ENCODE results near the gene CARHSP1. TPM values are rescaled to one million over a fixed set of nuclear protein-coding genes. Genes with fewer than 3 reads are reported as not detected.

The CARHSP1 gene
- total and polyA plus RNA-seq, 2 of the 4 experiments (the other 2 are of a cell fraction), result 121 to 138 TPM

DNA sequence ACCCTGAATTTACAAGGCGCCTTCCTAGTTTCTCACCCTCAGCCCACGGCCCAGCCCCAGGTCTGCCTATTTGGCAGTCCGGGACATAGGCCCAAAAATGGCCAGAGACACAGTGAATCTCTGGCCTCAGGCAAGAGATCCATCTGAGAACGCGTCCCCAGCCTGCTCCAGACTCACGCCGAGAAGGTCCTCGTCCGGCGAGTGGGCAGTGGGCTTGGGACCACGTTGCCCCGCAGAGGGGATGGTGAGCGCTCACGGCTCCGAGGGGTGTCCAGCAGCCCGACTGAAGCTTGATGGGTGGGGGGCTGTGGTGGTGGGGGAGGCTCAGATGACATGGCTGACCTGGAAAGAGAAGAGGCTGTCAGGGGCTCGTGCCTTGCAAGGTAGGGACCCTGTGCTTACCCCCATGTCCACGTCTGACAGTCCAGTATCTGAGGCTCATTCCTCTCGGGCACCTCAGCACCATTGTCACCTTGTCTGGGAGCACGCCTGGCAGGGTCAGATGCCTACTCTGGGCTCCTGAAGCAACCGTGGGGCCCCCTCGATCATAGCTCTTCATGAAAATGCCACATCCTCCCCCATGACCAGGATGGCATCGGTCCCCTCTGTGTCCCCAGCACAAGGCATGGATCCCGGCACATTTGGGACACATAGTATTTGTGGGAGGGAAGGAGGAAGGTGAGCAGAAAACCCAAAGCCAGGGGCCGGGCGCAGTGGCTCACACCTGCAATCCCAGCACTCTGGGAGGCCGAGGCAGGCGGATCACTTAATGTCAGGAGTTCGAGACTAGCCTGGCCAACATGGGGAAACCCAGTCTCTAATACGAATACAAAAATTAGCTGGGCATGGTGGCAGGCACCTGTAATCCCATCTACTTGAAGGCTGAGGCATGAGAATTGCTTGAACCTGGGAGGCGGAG lies 9.6 kb downstream of the CARHSP1 start (continued):
- TF ChIP-seq RCOR1 (IDR thresholded peaks at IDR 0.05; ENCODE audit: insufficient replicate concordance, low read length), result no peak
- TF ChIP-seq CHD1 (IDR thresholded peaks at IDR 0.05; ENCODE audit: low read depth, low read length), result no peak

DNA sequence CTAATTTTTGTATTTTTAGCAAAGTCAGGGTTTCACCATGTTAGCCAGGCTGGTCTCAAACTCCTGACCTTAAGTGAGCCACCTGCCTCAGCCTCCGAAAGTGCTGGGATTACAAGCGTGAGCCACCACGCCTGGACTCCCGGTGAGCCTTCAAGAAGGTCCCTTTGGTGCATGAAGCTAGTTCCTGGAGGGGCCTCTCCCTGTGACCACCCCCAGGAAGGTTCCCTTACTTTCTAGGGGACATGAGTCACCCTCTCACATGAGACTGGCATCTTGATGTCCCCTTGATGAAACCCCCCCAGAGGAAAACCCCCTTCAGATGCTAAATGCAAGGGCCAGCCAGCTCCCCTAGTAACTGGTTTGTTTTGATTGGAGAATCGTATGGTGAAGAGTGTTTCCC lies 12.8 kb downstream of the CARHSP1 start:
- dilution Hi-C loops (cut with HindIII; ENCODE audit: low sequenced_read_pairs, unreplicated experiment), result no loop called here
- Histone ChIP-seq H3K79me1 (ENCODE audit: low read depth in 1 of 2, low read length in 2 of 2) (peaks cover 22 to 78% of the 10 kb centered on the region in 2 experiments; a peak in 3 of 4 replicates), H4K20me1 (ENCODE audit: insufficient read depth, low read length) (peaks cover 64% of the 10 kb centered on the region), H3K9ac (ENCODE audit: low read depth, low read length) (no peak overlapping the region), H3K18ac (ENCODE audit: low read depth, low read length) (no peak overlapping the region), H3K14ac (replicated peaks; ENCODE audit: low read depth, low read length) (no peak overlapping the region), H3K27ac (ENCODE audit: insufficient read depth, low read length) (no peak overlapping the region), H3K4me3 (ENCODE audit: insufficient read depth, low read depth, low read length) (no peak overlapping the region), H4K8ac (ENCODE audit: low read depth in 2 of 2, low read length in 2 of 2) (no peak overlapping the region), H3K9me1 (ENCODE audit: insufficient read depth, low read length) (peaks cover 11% of the 10 kb centered on the region; the same call in 1 of the 2 replicates), H3K4me2 (ENCODE audit: low read depth, low read length) (no peak overlapping the region), H3K56ac (ENCODE audit: extremely low read depth, insufficient read depth, low read length) (0 out of 2 replicates have a peak overlapping the region, but pooled peaks have one; percentile 12), H3K4me1 (ENCODE audit: control insufficient read depth, insufficient read depth, low read length) (peaks cover 7% of the 10 kb centered on the region), H3K36me3 (ENCODE audit: control insufficient read depth, insufficient read depth, low read length) (peaks cover 66% of the 10 kb centered on the region), H4K91ac (ENCODE audit: insufficient read depth, low read depth, low read length) (no peak overlapping the region), H2BK20ac (ENCODE audit: low read depth, low read length) (no peak overlapping the region), H3K27me3 (ENCODE audit: control insufficient read depth, insufficient read depth, low read length) (no peaks in the 10 kb centered on the region), H2AK9ac (replicated peaks; ENCODE audit: low read depth, low read length, poor library complexity) (no peak overlapping the region), H3K9me3 (ENCODE audit: control insufficient read depth, insufficient read depth, low read length) (no peaks in the 10 kb centered on the region), H2AFZ (replicated peaks; ENCODE audit: low read length, poor library complexity) (no peak overlapping the region), H2AK5ac (ENCODE audit: low read depth, low read length) (no peak overlapping the region), H3K4ac (ENCODE audit: low read depth, low read length) (no peak overlapping the region), H3K23ac (ENCODE audit: low read depth, low read length) (no peak overlapping the region), H2BK5ac (ENCODE audit: low read depth, low read length, poor library complexity, severe bottlenecking) (no peak overlapping the region), H2BK15ac (ENCODE audit: low read depth, low read length) (no peak overlapping the region), H4K5ac (ENCODE audit: low read depth, low read length) (no peak overlapping the region), H2BK120ac (ENCODE audit: low read depth, low read length) (no peak overlapping the region)
- ChIA-PET POLR2A (ENCODE audit: unreplicated experiment) (no interaction called here), CTCF (no interaction called here)
- ATAC-seq (ENCODE audit: low read depth) (no peak), DNase-seq (no peak)
- WGBS, 2 experiments (ENCODE audit: extremely low coverage in 2 of 2, insufficient read length in 1 of 2), result no CpG with 5 or more reads among the region's 5 CpGs
- intact Hi-C loops (cut with micrococcal nuclease), result no loop called here
- in situ Hi-C loops (cut with MboI; ENCODE audit: low sequenced_read_pairs), result no loop called here
- no TSS peak for BruUV-seq (replicated peaks)
- TF ChIP-seq, protein P1, sequence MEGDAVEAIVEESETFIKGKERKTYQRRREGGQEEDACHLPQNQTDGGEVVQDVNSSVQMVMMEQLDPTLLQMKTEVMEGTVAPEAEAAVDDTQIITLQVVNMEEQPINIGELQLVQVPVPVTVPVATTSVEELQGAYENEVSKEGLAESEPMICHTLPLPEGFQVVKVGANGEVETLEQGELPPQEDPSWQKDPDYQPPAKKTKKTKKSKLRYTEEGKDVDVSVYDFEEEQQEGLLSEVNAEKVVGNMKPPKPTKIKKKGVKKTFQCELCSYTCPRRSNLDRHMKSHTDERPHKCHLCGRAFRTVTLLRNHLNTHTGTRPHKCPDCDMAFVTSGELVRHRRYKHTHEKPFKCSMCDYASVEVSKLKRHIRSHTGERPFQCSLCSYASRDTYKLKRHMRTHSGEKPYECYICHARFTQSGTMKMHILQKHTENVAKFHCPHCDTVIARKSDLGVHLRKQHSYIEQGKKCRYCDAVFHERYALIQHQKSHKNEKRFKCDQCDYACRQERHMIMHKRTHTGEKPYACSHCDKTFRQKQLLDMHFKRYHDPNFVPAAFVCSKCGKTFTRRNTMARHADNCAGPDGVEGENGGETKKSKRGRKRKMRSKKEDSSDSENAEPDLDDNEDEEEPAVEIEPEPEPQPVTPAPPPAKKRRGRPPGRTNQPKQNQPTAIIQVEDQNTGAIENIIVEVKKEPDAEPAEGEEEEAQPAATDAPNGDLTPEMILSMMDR (conservative IDR thresholded peaks at IDR 0.05; ENCODE audit: low read depth, low read length), result no peak
- TF ChIP-seq CHD1 (IDR thresholded peaks at IDR 0.05; ENCODE audit: low read depth, low read length) (no peak), RAD21 (IDR thresholded peaks at IDR 0.05; ENCODE audit: low read length) (no peak), MXI1 (IDR thresholded peaks at IDR 0.05; ENCODE audit: borderline replicate concordance, low read depth, low read length) (no peak), RFX5 (IDR thresholded peaks at IDR 0.05; ENCODE audit: low read depth, low read length) (no peak), RCOR1 (IDR thresholded peaks at IDR 0.05; ENCODE audit: insufficient replicate concordance, low read length) (no peak), MAFK (IDR thresholded peaks at IDR 0.05; ENCODE audit: low read depth, low read length) (no peak), BHLHE40 (IDR thresholded peaks at IDR 0.05; ENCODE audit: low read depth, low read length) (no peak), POLR2A (IDR thresholded peaks at IDR 0.05; ENCODE audit: low read depth, low read length) (no peak), FOS (IDR thresholded peaks at IDR 0.05; ENCODE audit: low read depth, low read length) (no peak)
- TF ChIP-seq, protein P2, sequence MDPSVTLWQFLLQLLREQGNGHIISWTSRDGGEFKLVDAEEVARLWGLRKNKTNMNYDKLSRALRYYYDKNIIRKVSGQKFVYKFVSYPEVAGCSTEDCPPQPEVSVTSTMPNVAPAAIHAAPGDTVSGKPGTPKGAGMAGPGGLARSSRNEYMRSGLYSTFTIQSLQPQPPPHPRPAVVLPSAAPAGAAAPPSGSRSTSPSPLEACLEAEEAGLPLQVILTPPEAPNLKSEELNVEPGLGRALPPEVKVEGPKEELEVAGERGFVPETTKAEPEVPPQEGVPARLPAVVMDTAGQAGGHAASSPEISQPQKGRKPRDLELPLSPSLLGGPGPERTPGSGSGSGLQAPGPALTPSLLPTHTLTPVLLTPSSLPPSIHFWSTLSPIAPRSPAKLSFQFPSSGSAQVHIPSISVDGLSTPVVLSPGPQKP (IDR thresholded peaks at IDR 0.05; ENCODE audit: borderline replicate concordance, low read depth, low read length), result no peak
- TF ChIP-seq, protein P3, sequence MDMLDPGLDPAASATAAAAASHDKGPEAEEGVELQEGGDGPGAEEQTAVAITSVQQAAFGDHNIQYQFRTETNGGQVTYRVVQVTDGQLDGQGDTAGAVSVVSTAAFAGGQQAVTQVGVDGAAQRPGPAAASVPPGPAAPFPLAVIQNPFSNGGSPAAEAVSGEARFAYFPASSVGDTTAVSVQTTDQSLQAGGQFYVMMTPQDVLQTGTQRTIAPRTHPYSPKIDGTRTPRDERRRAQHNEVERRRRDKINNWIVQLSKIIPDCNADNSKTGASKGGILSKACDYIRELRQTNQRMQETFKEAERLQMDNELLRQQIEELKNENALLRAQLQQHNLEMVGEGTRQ (IDR thresholded peaks at IDR 0.05; ENCODE audit: low read depth, low read length), result no peak
